IPS-18c (cell line): ENCODE data around the gene CFAP45.

Experiments
- H3K4me3 ChIP-seq: 2 replicates; pipeline ENCODE4 v1.7.0; 2013; ENCODE audit warnings: low read depth, mild to moderate bottlenecking, low read length, moderate library complexity; ENCODE audit not compliant: insufficient read depth
- H3K9me3 ChIP-seq: one replicate; pipeline ENCODE4 v1.6.1; 2013; ENCODE audit warnings: mild to moderate bottlenecking, low read length, moderate library complexity; ENCODE audit not compliant: control insufficient read depth, insufficient read depth

Gene CFAP45

DNA sequence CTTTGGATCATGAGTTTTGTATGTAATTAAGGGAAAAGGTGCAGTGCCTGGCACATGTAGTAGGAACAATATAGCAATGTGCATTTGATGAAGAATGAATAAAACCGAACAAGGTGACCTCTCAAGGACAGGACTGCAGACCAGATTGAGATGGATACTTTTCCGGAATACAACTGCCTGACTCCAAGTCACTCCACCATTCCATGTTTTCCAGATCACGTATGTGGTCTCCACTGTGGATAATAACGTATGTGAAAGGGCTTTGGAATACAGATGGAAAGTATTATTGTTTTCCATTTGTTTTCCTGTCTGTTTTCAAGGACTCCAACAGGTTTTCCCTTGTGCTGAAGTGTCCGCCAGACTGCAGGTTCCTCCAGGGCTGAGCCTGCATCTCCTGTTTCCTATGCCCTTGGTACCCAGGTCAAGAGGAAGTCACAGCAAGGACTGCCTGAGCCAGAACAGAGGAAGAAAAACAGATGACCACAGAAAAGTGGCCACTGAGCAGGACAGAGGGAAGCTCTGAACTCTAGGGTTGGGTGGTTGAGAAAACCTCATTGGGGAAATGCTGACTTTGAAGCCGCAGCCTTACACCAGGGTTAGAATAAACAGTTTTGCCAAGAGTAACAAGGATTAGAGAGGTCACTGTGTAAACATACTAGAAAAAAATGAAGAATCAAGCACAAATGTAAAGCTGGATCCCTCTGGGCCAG, 4.0 kb downstream of the CFAP45 start:
- Histone ChIP-seq H3K4me3 (no peak overlapping the region), H3K9me3 (no peaks in the 10 kb centered on the region)

DNA sequence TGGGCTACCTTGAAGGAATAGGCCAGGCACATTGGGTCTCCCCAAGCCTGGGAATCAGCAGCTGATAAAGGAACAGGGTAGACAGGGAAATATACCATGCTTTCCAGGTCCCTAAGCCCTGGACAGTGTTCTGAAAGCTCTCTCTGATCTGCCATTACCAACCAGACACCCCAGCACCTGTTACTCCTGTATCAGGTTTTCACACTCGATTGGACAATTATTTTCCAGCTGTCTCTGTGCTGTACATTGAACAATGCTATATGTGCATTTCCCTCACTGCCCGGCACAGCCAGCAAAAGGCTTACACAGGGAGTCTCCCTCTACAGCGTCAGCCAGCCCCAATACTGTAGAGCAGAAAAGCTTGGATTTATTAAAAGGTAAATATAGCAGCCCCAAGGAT, 4.7 kb downstream of the CFAP45 start:
- no peaks in the 10 kb centered on the region for H3K9me3 ChIP-seq

DNA sequence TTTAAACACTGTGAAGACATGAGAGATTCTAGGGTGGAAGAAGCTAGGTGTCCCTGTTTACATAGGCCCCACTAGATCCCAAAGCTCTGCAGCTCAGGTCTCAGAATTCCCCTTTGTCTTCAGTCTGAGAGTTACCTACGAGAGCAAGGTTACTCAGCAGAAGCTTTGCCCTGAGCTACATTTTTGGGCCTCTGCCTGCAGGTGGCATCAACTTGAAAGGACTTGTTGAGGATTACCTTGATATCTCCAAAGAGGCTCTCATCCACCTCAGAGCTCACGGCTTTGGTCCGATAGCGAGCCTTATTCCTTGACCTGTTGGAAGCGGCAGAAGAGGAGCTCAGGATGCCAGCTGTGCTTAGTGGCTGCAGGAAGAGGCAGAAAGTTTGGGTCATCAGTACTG, 7.0 kb downstream of the CFAP45 start:
- no peak overlapping the region for H3K4me3 ChIP-seq
- H3K9me3 ChIP-seq, result no peaks in the 10 kb centered on the region

More for the DNA sequence above, 4.7 kb downstream of the CFAP45 start:
- H3K4me3 ChIP-seq, result no peak overlapping the region

DNA sequence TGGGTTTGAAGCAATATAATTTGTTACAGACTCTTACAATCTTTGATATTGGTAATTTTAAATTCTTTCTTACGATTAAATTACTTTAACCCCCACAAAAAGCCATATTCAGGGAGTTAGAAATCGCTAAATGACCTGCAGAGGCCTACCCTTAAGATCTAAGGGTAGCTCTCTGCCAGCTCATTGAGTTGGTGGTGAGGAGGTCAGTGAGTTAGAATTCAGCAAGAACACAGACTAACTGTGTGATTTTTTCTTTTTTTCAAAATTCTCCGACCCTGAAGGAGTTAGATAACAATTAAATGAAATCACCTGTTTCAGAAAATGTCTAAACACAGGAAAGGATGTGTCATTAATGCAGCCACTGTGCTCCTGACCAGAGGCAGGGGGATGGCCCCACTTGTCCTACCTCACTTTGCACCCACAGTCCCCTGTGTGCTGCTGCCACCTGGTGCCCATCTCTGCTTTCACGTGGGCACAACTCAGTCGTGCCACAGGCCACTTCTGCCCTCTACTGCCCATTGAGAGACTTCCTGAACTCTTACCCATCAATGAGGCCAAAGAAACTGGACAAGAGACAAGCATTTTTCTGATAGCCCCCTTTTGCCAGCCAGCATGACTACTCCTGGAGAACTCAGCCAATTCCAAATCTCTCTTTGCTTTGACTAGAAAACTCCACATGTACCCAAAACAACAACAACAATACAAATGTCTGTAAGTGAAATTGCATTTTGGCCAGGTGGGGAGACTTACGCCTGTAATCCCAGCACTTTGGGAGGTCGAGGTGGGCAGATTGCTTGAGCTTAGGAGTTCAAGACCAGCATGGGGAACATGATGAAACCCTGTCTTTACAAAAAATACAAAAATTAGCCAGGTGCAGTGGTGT, 8.4 kb downstream of the CFAP45 start:
- Histone ChIP-seq H3K9me3 (no peaks in the 10 kb centered on the region), H3K4me3 (no peak overlapping the region)

DNA sequence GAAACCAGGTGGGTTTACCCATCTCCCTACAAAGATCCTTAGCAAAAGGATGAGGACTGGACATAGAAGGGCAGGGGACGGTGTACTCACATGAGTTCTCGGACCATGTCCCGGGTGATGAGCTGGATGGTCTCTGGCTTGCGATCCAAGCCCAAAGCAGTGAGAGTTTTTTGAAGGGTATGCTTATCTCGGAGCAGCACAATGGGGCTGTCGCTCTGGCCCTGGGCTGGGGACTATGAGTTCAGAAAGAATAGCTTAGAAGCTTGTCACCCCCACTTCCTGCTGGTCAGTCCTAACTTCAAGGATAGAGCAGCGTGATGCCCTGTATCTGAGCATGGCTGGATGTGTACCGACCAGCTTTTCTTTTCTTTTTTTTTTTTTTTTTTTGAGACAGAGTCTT, 9.6 kb downstream of the CFAP45 start:
- no peak overlapping the region for H3K4me3 ChIP-seq
- H3K9me3 ChIP-seq, result no peaks in the 10 kb centered on the region

DNA sequence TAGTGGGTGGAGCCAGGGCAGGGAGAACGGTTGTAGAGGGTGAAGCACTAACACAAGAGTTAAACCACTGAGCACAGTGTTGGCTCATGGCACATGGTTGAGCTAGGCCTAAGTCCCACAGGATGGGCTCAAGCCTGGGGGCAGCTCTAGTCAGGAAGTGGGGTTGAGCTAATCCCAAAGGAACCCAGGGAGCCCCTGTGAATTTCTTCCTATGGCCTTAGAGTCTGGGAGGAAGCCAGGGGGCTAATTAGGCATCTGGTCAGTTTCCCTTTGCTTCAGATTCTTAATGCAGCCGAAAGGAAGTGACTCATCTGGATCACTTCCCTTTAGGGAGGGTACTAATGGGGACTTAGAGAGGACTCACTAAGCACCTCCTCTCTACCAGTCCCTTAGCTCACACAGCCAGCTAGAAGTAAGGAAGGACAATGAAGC, 10.1 kb downstream of the CFAP45 start:
- H3K9me3 ChIP-seq, result no peaks in the 10 kb centered on the region
- H3K4me3 ChIP-seq, result no peak overlapping the region

DNA sequence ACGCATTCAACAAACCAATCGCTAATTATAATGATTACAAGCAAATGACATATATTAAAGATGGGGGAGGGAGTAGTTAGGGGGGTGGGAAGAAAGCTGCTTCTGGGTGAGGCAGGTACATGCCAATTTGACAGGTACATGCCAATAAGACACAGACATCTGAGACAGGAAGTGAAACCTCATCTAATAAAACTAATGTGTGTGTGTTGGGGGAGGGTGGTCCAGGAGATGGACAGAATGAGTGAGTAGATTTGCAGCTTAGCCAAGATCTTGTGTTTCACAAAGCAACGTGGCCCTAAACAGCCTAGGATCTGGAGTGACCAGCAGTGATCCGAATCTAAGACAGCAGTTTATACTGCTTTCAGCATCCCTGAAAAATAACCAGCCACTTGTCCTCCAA, 10.8 kb downstream of the CFAP45 start:
- H3K9me3 ChIP-seq, result no peaks in the 10 kb centered on the region

DNA sequence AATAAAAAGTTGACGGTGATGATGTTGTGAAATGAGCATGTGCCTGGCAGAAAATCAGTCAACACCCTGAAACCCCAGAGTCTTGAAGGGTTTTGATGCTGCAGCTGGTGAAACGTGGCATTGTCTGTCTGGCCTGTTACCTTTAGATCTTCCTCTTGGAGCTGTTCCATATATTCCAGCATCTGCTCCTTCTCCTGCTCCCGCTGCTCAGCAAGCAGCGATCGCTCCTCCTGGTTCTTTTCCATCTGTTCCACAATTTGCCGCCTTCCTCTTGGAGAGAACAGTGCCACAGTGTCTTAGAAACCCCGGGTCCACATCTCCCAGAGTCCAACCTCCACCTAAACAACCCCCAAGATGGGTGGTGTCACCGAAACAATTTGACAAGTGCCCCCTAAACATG, 15.7 kb downstream of the CFAP45 start:
- Histone ChIP-seq H3K4me3 (no peak overlapping the region), H3K9me3 (no peaks in the 10 kb centered on the region)

More for the DNA sequence above, 10.8 kb downstream of the CFAP45 start:
- H3K4me3 ChIP-seq, result no peak overlapping the region

DNA sequence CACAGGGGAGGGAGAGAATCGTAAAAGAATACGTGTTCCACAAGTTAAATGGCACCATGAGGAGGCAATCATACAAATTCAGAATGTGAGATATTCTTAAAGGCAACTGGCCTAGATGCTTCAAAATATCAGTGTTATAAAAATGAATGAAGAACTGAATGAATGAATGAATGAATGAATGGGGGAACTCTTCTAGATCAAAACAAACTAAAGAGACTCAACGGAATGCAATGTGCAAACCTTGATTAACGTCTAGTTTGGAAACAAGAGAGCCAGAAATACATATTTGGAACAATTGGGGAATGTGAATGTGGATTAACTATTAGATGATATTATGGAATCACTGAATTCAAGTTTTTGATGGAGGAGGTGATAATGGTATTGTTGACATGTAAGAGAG, 16.8 kb downstream of the CFAP45 start:
- no peaks in the 10 kb centered on the region for H3K9me3 ChIP-seq
- H3K4me3 ChIP-seq, result no peak overlapping the region

DNA sequence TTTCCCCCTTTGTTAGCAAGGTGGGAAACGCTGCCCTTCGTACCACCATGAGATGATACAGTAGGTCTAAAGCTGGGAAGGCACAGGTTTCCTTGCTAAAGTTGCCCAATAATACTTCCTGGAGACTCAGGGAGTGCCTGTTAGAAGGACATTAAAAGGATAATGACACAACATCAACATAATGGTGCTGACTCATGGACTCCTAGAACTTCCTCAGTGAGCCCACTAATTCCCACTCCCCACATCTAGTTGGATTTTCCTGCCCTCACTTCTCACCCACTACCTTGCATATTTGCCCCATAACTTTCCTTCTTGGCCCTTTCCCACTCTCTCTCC, 17.5 kb downstream of the CFAP45 start:
- no peak overlapping the region for H3K4me3 ChIP-seq
- H3K9me3 ChIP-seq, result no peaks in the 10 kb centered on the region

DNA sequence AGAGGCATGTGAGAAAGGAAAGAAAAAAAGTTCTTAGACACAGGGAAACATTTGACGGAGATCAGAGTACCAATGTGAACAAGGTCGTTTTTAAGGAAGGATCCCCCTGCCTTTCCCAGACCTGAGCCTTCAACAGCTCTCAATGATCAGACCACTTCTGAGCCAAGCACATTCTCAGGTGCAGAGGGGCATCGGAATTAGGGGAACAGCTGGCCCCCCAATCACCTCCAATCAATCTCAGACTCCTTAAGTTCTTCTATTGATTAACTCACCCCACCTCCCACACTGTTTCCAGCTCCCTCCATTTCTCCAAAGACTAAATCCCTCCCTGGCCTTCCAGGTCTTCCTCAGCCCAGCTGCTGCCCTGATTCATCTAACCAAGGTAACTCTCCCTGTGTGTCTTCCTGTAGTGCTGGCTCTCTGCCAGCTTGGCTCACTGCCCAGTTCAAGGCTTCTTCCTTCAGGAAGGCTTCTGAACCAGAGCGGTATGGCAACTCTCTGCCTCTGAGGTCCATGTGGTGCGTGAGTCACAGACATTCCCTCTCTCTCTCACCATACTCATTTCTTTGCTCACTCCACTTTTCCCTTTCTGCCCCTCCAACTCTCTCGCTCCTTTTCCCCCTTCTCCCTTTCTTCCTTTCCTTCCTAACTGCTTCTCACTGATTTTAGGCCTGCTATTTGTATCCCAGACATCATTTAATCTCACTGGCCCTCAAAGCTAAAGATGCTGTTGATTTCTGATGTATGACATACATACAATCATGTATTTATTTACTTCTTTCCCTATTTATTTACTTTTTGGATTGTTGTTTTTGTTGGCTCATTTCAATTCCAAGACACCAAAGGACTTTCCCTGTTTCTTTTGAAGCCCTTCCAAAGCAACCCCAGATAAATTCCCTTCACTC, 18.1 kb downstream of the CFAP45 start:
- H3K9me3 ChIP-seq, result no peaks in the 10 kb centered on the region
- H3K4me3 ChIP-seq, result no peak overlapping the region

DNA sequence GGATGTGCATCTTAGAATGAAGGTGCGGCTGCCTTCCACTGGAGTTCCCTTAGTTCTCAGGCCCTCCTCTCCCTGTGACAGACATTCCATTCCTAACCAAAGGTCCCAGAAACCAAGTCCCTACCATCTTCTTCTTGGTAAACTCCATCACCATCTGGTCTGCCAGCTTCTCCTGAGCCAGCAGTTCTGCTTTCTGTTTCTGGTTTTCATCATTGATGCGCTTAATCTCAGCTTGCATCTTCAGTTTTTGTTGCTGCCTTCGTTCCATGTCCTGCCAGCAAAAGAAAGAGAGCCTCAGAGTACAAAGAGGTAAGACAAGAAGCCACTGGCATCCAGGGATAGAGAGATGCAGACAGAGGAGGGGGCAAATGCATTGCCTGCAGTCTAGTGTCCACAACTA, 19.5 kb downstream of the CFAP45 start:
- no peak overlapping the region for H3K4me3 ChIP-seq
- no peaks in the 10 kb centered on the region for H3K9me3 ChIP-seq

DNA sequence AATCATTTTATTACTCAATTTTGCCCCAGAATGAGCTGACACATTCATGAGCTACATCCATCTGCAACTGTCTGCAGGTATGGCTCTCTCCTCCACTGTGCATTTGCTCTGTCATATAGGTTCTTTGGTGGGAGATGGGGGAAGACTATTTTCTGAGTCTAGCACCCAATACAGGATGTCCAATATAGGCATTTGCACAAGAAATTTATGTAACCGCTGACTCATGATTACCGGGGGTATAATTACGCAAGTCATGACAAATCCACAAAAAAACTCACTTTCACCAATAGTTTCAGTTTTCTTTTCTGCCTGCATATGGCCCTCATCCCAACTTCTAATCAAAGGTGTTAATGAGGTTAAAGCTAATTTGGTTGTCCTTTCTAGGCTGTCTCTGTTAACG, 20.0 kb downstream of the CFAP45 start:
- Histone ChIP-seq H3K4me3 (no peak overlapping the region), H3K9me3 (no peaks in the 10 kb centered on the region)

DNA sequence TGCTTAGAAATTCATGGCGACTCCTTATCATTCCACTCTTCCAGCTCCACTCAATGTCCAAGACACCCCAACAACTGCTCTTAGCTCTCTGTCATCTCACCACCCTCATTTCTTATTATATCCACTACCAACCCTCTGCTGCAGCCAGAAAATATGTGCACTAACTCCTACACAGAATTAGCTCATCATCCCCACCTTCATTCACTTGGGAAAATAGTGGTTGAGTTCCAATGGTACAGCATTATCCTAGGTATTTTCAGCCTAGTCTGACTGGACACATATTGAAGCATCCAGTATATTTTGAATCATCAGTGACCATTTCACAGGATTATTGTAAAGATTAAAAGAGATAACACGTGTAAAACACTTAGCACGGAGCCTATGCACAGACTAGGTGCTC, 20.8 kb downstream of the CFAP45 start:
- Histone ChIP-seq H3K9me3 (no peaks in the 10 kb centered on the region), H3K4me3 (no peak overlapping the region)

DNA sequence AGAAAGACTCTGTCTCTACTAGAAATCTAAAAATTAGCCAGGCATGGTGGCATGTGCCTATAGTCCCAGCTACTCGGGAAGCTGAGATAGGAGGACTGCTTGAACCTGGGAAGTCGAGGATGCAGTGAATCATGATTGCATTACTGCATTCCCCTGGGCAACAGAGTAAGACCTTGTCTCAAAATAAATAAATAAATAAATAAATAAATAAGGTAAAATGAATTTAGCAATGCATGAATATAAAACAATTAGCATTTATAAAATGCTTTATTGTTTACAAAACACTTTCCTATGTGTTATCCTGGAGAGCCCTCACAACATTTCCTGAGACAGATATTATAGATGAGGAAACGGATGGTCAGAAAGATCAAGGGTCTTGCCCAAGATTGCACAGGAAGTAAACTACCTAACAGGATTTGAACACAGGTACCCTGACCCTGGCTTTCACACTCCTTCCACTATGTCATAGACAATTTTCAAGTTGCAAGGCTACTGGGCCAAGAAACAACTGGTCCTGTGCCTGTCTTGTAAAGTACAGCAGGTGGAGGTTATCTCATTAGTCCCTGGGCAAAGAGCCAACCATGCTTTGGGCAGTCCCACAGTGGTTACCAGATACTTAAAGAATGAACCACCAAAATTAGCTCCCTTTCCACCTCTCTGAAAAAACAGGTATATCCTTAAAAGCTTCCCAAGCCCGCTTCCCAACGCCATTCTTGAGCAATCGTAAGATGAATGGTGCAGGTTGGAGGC, 22.1 kb downstream of the CFAP45 start:
- Histone ChIP-seq H3K9me3 (peaks cover under 1% of the 10 kb centered on the region), H3K4me3 (no peak overlapping the region)

DNA sequence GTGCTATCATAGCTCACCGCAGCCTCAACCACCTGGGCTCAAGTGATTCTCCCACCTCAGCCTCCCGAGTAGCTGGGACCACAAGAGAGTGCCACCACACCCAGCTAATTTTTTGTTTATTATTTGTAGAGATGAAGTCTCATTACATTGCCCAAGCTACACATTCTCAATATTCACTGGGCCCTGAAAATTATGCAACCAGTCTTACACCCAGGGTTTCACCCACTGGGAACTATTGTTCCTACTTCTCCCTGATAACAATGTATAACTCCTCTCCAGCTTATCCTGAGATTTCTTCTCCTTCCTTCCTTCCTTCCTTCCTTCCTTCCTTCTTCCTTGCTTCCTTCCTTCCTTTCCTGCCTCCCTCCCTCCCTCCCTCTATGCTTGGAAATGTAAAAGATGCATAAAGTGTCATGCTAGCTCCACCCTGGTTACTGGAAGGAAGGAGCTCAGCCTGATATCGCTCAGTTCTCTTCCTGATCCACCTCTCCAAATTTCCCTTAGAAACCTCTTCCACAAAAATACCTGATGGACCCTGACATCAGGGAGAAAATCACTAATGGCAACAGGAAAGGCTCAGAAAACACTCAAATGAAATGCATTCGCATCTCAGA, 26.3 kb downstream of the CFAP45 start:
- no peak overlapping the region for H3K4me3 ChIP-seq
- peaks cover 2% of the 10 kb centered on the region for H3K9me3 ChIP-seq

DNA sequence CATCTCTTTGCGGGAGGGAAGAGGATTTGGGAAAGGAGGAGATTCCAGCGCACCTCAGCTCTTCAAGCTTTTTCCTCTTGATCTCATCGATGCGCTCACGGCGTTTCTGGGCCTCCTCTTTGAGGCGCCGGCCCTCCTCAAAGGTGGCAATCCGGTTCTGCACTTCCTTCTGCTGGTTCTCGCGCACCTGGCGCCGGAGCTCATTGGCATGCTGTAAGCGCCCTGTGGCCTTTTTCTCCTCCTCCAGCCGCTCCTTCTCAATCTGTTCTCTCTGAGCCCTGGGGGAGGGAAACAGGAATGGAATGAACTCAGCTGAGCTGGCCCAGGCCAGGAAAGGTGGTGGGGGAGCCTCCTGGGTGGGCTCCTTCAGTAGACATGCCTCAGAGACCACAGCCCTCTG, 27.1 kb downstream of the CFAP45 start:
- H3K4me3 ChIP-seq, result no peak overlapping the region
- peaks cover 2% of the 10 kb centered on the region for H3K9me3 ChIP-seq
